Stimulated activated memory B cell treated with anti-CD40 and anti-IgM and Interleukin-4, amounts not matched to agents 10 μg/mL and 1 μg/mL and 100 μg/mL, for 72 hours (primary cell): Measurements from ENCODE around the gene COBL.
"Not testable (repeated sequence)": the region's sequence is repeated elsewhere in the genome, so short reads cannot be mapped to it uniquely, and the experiment has no call there.

Experiments used
- ATAC-seq: fragments of 150-1000 bp; cut with Tn5 transposase; 2 replicates; pipeline ENCODE4 v1.10.0; 2021
- H3K27ac Mint-ChIP-seq: one replicate; pipeline ENCODE4 v1.8.0; 2022; ENCODE audit warnings: mild to moderate bottlenecking, mixed read lengths
- H3K27me3 Mint-ChIP-seq: one replicate; pipeline ENCODE4 v1.8.0; 2022; ENCODE audit warnings: mixed read lengths
- H3K36me3 Mint-ChIP-seq: one replicate; pipeline ENCODE4 v1.8.0; 2022; ENCODE audit warnings: mixed read lengths
- H3K4me1 Mint-ChIP-seq: one replicate; pipeline ENCODE4 v1.8.0; 2022; ENCODE audit warnings: mixed read lengths
- H3K4me3 Mint-ChIP-seq: one replicate; pipeline ENCODE4 v1.8.0; 2022; ENCODE audit warnings: mild to moderate bottlenecking, moderate library complexity, mixed read lengths
- H3K9me3 Mint-ChIP-seq: one replicate; pipeline ENCODE4 v1.8.0; 2022; ENCODE audit warnings: mixed read lengths

COBL gene

DNA sequence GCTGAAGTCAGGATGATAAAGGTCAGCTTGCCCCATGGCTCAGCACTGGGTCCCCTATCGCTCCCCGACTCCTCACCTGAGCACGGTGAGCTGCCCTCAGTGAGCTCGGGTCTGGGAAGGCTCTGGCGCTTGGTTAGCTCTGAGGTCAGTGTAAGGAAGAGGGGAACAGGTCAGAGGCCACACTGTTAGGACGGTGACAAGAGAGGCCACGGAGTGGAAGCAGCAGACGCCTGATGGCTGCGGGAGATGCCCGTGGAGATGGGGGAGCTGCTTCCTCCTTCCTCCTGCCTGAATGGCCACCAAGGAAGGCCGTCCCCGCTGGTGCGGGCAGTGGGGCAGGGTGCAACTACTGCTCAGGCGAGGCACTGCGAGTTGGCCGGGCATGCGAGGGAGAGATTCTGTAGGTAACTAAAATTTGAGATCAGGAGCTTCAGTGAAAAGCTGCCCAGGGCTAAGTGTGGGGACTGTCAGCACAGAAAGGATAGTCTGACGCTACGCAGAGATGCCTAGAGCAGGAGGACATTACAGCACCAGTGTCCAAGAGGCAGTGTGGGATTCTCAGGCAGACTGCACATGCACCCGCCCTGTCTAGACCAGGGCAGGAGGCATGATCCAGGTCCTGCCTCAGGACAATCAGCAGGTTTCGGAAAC lies 302.6 kb downstream of the COBL start:
- H3K27me3 Mint-ChIP-seq = no peaks in the 10 kb centered on the region
- H3K9me3 Mint-ChIP-seq = peaks cover 7% of the 10 kb centered on the region
- no peak for ATAC-seq
- H3K36me3 Mint-ChIP-seq = no peaks in the 10 kb centered on the region
- H3K4me1 Mint-ChIP-seq = no peaks in the 10 kb centered on the region
- H3K4me3 Mint-ChIP-seq = no peak overlapping the region
- no peak overlapping the region for H3K27ac Mint-ChIP-seq

DNA sequence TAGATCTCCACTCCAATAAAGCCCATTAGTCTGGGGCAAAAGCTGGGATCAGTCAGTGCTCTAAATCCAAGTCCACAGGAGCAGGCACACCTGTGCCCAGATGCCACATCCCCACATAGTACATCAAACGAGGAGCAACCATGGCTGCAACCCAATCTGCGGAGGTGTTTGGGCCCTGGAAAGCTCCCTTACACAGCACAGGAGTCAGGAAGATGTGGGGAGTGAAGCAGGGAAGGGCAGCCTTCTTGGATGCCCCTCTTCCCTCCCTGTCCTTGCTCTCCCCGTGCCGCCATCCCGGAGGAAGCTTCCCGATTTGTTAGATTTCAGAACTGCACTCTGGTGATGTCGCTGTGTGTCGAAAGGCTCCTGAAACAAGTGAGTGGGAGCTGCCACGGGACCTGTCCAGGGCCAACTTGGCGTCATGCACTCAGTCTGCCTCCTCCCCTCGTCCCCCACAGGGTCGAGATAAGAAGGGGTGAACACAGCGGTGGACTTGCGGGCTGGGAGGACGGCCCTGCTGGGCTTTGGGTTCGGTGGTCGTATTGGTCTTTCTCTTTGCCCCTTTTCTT lies 303.3 kb downstream of the COBL start:
- Mint-ChIP-seq H3K4me1 (no peaks in the 10 kb centered on the region), H3K27me3 (no peaks in the 10 kb centered on the region), H3K27ac (no peak overlapping the region), H3K9me3 (peaks cover 5% of the 10 kb centered on the region), H3K36me3 (no peaks in the 10 kb centered on the region), H3K4me3 (no peak overlapping the region)
- no peak for ATAC-seq

DNA sequence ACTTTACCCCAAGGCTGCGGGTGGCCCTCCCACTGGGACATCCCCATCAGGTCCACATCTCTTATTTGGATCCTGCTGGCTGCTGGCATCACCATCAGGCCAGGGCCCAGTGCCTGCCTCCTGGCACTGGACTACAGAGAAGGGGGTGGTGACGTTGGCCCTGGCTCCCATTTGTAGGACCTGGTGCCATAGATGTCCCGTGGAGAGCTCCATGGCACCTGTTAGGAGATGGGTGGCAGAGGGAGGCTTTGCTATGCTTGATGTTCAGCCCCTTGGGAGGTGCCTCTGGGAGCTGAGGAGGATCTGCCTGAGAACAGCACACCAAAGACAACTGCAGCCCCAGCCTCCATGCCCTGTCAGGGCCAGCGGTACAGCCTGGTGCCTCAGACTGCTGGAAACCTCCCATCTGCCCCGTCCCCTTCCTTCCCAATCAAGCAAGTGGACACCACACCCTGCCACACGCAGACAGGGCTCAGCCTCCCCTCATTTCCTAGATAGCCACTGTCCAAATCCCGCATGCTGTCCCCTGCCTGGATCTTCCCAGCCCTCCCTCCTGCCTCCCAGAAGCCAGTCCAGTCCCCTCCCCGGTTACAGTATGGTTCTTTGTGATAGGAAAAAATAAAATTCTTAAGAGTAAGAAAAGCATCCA lies 303.9 kb downstream of the COBL start:
- Mint-ChIP-seq H3K4me3 (no peak overlapping the region), H3K4me1 (no peaks in the 10 kb centered on the region), H3K27me3 (no peaks in the 10 kb centered on the region), H3K36me3 (no peaks in the 10 kb centered on the region), H3K27ac (no peak overlapping the region), H3K9me3 (no peaks in the 10 kb centered on the region)
- no peak for ATAC-seq

DNA sequence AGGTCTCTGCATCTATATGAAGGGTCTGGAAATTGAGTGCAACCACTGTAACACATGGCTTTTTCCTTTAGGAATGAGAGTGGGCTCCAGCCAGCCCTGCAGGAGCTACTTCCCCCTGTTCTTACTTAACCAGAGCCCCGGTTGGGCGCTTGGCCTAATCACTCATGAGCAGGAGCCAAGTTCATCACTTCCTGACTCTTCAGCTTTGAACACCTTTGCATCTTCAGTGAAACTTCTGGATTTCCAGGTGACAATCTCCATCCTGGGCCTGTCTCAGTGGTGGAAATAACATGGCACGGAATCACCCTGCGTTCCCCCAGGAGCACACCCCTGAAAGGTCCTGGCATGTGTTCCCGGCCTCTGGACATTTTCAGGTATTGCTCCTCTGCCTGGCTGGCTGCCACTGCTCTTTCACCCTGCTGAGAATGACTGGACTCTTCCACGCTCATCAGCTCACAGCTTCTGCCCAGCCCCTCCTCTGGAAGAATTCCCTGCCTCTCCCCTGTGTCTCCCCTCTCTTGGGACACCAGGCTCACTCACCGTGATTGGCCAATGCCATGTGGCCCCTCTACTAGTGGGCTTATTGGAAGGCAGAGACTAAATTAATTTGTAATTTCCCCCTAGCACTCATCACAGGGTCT lies 304.8 kb downstream of the COBL start:
- Mint-ChIP-seq H3K36me3 (no peaks in the 10 kb centered on the region), H3K9me3 (no peaks in the 10 kb centered on the region), H3K27me3 (no peaks in the 10 kb centered on the region), H3K4me1 (no peaks in the 10 kb centered on the region), H3K4me3 (no peak overlapping the region), H3K27ac (no peak overlapping the region)
- no peak for ATAC-seq

DNA sequence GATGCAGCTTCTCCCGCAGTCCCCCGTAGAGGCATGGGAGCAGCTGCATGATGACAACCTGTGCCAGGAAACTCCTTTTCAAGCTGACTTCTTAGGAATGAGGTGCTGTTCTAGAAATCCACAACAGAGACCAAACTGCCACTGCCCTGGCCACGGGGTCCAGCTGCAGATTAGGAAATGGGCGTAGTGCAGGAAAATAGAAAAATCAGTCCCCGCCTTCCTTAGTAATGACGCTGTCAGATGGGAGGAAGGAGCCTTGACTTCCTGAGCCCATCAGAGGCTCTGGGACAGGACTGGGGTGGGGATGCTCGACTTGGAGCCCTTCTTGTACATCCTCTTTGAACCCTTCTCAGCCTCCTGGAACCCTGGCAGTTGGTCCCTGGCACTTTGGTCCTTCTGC lies 306.1 kb downstream of the COBL start:
- no peak overlapping the region for H3K27ac Mint-ChIP-seq
- no peak overlapping the region for H3K4me3 Mint-ChIP-seq
- no peak for ATAC-seq
- no peaks in the 10 kb centered on the region for H3K36me3 Mint-ChIP-seq
- no peaks in the 10 kb centered on the region for H3K9me3 Mint-ChIP-seq
- no peaks in the 10 kb centered on the region for H3K4me1 Mint-ChIP-seq
- H3K27me3 Mint-ChIP-seq = no peaks in the 10 kb centered on the region

DNA sequence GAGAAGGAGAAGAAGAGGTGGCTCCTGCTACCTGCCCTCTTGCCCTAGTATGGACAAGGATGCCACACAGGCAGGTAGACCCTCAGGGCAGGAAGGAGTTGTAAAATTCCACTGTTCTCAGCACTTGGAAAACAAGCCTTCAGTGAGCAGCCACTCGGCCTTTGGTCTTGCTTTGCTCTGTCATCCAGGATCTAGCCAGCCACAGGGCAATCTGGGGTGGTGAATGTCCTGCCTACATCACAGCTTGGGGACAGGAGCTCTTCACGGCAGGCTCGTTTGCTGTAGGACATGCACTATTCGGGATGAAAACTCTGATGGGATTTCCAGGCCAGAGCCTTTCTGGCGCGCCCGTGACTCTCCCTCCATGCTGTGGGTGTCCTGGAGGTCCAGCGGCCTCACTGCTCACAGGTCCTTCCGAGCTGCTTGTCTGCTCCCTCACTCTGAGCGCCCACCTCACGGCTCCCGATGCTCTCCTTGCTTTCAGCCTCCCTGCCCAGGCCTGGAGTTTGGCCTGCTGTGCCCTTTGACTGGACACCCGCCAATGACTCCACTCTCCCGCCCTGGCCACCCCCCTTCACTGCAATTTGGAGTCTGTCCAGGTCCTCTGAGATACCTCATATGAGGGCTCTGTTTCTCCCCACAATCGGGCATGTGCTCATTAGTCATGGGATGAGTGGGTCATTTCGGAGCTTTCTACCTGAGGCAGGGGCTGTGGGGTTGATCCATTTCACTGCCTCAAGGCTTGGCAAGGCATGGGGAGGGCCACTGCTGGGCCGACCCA lies 306.7 kb downstream of the COBL start:
- Mint-ChIP-seq H3K27ac (no peak overlapping the region), H3K27me3 (no peaks in the 10 kb centered on the region), H3K4me1 (no peaks in the 10 kb centered on the region), H3K4me3 (no peak overlapping the region), H3K9me3 (no peaks in the 10 kb centered on the region), H3K36me3 (no peaks in the 10 kb centered on the region)
- ATAC-seq = no peak

DNA sequence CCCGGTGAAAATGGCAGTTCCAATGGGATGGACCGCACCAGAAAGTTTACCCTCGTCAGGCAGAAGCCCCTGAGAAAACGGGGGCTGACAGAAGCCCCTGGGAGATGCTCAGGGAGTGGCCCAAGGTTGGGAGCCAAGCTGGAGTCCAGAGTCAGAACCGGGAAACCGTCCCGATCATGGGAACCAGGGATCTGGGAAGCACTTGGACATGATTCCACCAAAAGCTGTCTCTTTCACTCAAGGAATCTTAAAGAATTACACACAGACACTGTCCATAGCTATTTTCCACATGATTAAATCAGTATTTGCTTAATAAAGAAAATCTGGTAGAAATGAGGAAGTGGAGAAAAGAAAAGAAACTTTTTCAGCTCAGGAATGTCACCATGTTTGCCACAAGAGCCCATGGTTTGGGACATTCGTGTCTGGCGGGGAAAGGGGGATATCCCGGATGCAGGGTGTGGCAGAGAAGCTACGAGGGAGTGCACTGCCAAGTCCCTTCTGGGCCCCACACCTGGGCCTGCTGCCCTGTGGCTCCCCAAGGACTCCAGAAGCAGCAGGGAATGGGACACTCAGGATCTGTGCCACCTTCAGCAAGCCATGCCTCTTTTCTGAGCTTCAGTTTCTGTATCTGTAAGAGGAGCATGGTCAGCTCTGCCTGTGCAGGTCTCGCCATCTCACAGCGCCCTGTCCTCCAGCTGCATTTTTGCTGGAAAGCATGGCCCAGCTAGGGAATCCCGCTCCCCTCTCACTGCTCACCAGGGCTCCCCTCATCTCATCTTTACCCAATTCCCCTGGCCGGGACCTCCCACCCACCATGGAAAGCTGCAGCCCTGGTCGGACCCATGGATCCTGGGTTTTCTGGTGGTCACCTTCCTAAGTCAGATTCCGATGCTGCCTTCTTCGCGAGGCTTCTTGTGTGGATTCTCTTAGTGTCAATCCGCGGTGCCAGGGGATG lies 308.8 kb downstream of the COBL start:
- no peaks in the 10 kb centered on the region for H3K9me3 Mint-ChIP-seq
- ATAC-seq = no peak
- no peaks in the 10 kb centered on the region for H3K27me3 Mint-ChIP-seq
- no peak overlapping the region for H3K4me3 Mint-ChIP-seq
- H3K27ac Mint-ChIP-seq = no peak overlapping the region
- no peaks in the 10 kb centered on the region for H3K4me1 Mint-ChIP-seq
- H3K36me3 Mint-ChIP-seq = no peaks in the 10 kb centered on the region

DNA sequence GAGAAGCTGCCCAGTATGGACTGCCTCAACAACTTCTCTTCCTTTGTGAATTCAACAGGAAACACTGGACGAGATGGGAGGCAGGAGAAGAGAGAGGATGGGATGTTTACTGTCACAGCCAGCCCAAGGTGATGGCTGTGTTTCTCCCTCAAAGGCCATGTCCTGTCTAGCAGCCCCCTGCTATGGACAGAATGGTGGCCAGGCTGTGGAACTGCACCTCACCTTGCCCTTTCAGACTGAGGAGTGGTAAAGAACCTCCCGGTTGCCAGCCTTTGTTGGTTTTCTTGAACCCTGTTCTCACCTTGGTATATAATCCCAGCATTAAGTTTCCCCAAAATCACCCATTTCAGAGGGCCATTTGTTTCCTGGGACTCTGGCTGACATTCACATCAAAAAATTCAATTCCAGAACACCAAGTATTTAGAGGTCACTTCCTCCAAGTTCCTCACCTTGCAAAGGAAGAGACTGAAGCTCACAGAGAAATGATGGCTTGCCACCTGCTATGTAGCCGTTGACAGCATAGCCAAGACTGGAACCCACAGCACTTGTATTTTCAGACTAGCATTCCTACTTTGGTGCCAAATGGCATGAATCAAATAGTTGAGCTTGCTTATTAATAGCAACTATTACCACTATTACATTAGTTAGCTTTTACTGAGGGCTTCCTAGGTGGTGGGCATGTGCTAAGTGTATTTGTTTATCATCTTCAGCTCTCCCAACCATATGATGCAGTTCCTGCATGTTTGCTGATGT lies 309.9 kb downstream of the COBL start:
- no peaks in the 10 kb centered on the region for H3K36me3 Mint-ChIP-seq
- H3K4me3 Mint-ChIP-seq = no peak overlapping the region
- no peak overlapping the region for H3K27ac Mint-ChIP-seq
- H3K27me3 Mint-ChIP-seq = no peaks in the 10 kb centered on the region
- H3K4me1 Mint-ChIP-seq = no peaks in the 10 kb centered on the region
- ATAC-seq = no peak
- H3K9me3 Mint-ChIP-seq = no peaks in the 10 kb centered on the region

DNA sequence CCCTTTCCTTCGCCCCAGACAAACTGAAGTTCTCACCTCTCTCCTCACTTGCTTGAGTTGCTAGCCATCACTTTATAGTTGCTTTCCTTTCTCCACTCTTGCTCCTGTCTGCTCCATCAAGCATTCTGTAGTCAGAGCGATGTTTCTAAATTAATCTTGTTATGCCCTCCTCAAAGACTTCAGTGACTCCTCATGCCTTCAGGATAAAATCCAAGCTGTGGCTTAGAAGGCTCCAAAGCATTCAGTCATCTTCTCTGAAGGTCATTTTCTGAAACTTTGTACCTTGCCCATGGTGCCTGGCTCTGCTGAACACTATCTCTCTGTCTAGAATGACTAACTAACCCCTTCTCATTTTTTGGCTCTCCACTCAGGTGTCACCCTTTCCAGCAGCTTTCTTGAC lies 311.5 kb downstream of the COBL start:
- H3K4me3 Mint-ChIP-seq = no peak overlapping the region
- no peaks in the 10 kb centered on the region for H3K27me3 Mint-ChIP-seq
- H3K9me3 Mint-ChIP-seq = no peaks in the 10 kb centered on the region
- no peak for ATAC-seq
- no peaks in the 10 kb centered on the region for H3K36me3 Mint-ChIP-seq
- no peak overlapping the region for H3K27ac Mint-ChIP-seq
- H3K4me1 Mint-ChIP-seq = no peaks in the 10 kb centered on the region

DNA sequence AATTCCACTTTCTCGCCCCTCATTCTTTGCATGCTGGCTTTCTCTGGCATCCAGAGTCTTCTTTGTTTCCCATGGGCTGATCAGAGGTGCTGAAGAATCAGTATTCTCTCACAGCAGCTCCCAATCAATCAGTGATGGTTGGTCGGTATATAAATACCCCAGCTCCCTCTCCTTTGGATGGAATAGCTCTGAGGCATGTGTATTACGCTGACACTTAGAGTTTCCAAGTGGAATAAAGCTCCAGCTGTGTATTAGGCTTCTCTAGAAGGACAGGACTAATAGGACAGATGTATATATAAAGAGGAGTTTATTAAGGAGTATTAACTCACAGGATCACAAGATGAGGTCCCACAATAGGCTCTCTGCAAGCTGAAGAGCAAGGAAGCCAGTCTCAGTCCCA lies 315.7 kb downstream of the COBL start:
- H3K4me3 Mint-ChIP-seq = no peak overlapping the region
- H3K4me1 Mint-ChIP-seq = no peaks in the 10 kb centered on the region
- H3K27ac Mint-ChIP-seq = no peak overlapping the region
- H3K36me3 Mint-ChIP-seq = no peaks in the 10 kb centered on the region
- no peaks in the 10 kb centered on the region for H3K9me3 Mint-ChIP-seq
- no peaks in the 10 kb centered on the region for H3K27me3 Mint-ChIP-seq
- no peak for ATAC-seq

DNA sequence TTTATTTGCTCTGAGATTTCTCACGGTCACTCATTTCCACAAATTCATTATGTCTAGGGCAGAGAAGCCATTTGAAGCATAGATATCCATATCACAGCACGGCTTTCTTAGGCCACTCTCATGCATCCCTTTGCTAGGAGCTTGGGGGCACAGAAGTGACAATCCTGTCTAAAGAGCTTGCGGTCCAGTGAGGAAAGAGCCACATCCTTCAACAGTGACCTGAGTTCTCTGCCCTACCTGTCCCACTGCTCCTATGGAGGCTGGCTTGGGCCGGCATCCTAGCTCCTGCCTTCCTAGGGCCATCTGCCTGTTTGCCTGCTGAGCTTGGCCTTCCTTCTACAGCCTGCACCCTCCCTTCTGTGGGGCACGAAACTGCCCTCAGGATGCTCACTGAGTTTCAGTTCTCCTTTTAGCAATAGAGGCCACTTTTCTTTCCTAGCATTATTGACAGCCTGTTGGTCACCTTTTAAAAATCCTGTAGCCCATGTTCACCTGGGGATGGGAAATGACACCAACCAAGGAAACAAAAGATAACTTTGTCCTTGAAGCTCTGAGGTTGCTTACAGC lies 321.8 kb downstream of the COBL start:
- H3K4me3 Mint-ChIP-seq = no peak overlapping the region
- H3K27ac Mint-ChIP-seq = no peak overlapping the region
- H3K4me1 Mint-ChIP-seq = no peaks in the 10 kb centered on the region
- H3K27me3 Mint-ChIP-seq = no peaks in the 10 kb centered on the region
- no peaks in the 10 kb centered on the region for H3K36me3 Mint-ChIP-seq
- peaks cover 9% of the 10 kb centered on the region for H3K9me3 Mint-ChIP-seq
- no peak for ATAC-seq

DNA sequence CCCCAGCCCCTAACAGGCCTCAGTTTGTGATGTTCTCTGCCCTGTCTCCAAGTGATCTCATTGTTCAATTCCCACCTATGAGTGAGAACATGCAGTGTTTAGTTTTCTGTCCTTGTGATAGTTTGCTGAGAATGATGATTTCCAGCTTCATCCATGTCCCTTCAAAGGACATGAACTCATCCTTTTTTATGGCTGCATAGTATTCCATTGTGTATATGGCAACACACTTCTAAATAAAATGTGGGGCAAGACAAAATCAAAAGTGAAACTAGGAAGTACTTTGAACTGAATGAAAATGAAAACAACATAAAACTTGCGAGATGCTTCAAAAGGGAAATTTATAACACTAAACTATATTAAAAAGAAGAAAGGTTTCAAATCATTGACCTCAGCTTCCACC lies 326.4 kb downstream of the COBL start:
- not testable (repeated sequence) for H3K9me3 Mint-ChIP-seq, H3K4me3 Mint-ChIP-seq, ATAC-seq, H3K27ac Mint-ChIP-seq, H3K36me3 Mint-ChIP-seq, H3K4me1 Mint-ChIP-seq, H3K27me3 Mint-ChIP-seq

DNA sequence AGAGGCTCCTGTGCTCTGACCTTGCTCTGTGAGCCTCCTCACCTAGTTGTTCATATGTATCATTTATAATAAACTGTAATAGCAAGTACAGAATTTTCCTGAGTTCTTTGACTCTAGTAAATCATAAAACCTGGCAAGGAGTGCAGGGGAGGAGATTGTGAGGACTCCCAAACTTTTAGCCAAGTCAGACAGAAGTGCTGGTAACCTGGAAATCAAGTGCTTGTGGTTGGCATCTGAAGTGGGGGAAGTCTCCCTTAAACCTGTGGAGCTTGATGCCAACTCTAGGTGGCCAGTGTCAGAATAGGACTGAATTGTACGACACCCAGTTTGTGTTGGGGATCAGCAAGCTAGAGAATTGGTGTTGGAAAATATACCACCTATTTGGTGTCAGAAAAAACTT lies 327.6 kb downstream of the COBL start:
- Mint-ChIP-seq H3K4me3 (no peak overlapping the region), H3K27ac (no peak overlapping the region), H3K9me3 (peaks cover 4% of the 10 kb centered on the region), H3K27me3 (no peaks in the 10 kb centered on the region), H3K4me1 (no peaks in the 10 kb centered on the region), H3K36me3 (no peaks in the 10 kb centered on the region)
- ATAC-seq = no peak

DNA sequence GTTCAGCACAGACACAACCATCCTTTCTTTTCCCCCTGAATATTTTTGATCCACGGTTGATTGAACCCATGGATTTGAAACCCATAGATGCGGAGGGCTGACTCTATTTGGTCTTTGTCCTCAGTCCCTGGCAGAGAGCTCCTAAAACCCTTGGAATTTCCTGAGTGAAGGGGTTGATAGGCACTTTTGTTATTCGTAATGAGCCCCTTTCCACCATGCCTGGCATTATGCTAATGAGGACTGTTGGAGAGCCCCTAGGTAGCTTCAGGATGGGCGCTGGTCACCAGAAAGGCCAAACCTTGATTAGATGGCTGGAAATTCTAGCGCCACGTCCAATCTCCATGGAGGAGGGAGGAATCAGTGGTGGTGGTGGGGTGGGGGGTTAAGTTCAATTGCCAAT lies 328.1 kb downstream of the COBL start:
- Mint-ChIP-seq H3K4me3 (no peak overlapping the region), H3K27ac (no peak overlapping the region), H3K9me3 (peaks cover 3% of the 10 kb centered on the region), H3K27me3 (no peaks in the 10 kb centered on the region), H3K4me1 (no peaks in the 10 kb centered on the region), H3K36me3 (no peaks in the 10 kb centered on the region)
- no peak for ATAC-seq
